DMS114 treated with DMSO at 0.1 percent for 48 hours (cell line): Measurements from ENCODE around the gene MACROD1.
"Not testable (repeated sequence)": the region's sequence is repeated elsewhere in the genome, so short reads cannot be mapped to it uniquely, and the experiment has no call there.

ENCODE experiments used
- DNase-seq: peaks from one replicate; lab custom pipeline; 2025; ENCODE audit not compliant: unreplicated experiment; lab: John Stamatoyannopoulos, UW

The MACROD1 gene

GRCh38 chr11:64060263-64060860 lies 105.6 kb downstream of the MACROD1 start:
- no peak for DNase-seq

- DNase-seq = no peak
Observed at GRCh38 chr11:64059339-64060140, 106.4 kb downstream of the MACROD1 start.

DNA sequence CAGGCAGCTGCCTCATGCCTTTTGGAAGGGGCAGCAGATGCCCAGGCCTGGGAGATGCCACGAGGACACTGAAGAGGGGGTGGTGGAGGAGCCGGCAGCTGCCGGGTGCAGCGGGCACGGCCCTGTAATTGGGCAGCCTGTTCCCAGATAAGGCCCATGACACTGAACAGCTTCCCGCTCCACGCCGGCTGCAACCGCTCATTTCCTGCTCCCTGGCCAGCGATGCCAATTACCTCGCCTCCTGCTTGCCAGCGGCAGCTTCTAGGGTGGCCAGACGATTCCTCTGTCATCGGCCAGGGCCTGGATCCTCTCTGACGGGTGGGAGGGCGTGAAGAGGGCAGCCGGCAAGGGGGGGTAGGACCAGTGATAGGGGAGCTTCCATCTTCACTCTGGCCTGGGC lies 107.4 kb downstream of the MACROD1 start:
- DNase-seq = no peak

DNA sequence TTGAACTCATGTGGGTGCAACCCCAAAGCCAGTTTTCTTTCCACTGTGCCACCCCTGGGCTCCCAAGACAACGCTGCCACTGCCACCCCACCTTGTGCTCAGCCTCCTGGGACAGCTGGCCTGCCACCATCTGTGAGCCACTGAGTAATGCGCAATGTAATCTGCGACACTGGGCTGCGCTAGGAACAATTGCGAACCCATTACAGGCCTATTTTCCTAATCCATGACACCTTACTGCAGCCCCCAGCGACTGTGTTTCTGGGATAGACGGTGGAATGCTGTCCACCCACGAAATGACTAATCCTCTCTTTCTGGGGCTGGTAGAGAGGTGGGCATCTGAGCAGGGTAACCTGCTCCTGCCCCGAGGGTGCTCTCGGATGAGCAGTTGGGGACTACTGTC lies 108.0 kb downstream of the MACROD1 start:
- no peak for DNase-seq

DNA sequence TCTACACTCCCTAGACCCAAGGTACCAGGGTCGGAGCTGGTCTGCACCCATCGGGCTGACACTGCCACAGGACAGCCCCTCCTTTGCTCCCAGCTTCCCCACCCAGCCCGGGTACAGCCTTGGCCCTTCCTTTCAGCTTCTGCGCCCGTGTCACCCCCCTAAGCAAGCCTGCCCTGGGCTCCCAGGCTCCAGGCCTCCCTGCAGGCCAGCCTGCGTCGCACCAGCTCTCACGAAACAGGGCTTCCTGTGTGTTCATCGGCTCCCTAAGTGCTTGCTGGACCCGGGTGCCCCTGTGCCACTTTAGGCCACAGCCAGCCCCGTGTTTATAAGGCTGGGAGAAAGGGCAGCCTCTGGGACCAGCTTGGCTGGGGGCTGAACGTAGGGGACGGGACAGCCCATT lies 109.1 kb downstream of the MACROD1 start:
- no peak for DNase-seq

GRCh38 chr11:64056213-64056785 lies 109.6 kb downstream of the MACROD1 start:
- DNase-seq = no peak

- DNase-seq = no peak
Observed at GRCh38 chr11:64055077-64055476, 110.8 kb downstream of the MACROD1 start.

- no peak for DNase-seq
Observed at GRCh38 chr11:64053699-64054098, 112.2 kb downstream of the MACROD1 start.

DNA sequence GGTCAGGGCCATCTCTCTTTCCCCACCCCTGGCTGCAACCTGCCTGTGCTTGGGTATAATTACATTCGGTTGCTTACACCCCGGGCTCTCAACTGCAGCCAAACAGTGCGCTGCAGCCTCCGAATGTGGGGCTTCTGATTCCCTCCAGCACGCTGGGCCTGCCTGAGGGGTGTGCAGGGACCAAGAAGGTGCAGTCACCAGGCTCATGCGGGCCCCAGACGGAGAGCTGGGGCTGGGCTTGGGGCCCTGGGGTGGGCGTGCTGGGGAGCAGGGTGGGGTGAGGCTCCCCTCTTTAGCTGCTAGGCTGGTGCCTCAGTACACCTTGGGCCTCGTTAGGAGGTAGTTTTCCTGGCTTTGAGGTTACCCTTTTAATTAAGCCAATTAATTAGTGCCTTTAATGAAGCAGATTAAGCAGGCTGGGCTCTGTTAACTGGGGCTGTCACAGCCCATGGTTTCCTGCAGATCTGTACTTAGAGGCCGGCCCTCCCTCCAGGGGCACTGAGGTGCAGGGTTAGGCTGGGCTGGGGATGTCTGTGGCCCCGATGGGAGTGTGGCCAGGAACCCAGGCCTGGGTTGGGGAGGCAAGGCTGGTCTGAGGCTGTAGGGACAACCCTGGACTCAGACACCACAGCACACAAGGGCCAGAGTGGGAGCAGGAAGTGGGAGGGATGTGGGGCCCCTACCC lies 112.8 kb downstream of the MACROD1 start:
- no peak for DNase-seq

- DNase-seq = no peak
Observed at GRCh38 chr11:64052436-64052835, 113.5 kb downstream of the MACROD1 start.

GRCh38 chr11:64051297-64051696 lies 114.6 kb downstream of the MACROD1 start:
- DNase-seq = no peak

DNA sequence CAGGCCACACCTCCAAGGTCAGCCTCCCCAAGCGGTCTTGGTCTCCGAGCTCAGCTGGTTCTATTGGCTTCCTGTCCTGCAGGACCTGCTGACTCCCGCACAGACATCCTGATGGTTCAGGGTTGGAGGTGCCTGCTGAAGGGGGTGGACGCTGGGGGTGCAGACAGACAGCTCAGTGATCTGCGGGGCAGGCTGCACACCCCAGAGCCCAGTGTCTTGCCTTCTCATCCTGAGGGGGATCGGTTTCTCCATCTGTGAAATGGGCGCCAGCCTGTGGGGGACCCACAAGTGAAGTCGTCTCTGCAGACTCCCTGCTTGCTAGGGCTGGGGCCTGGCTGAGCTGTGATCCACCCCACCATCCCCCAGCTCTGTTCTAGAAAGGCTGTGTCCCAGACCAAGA lies 116.4 kb downstream of the MACROD1 start:
- DNase-seq = no peak

- DNase-seq = no peak
Observed at GRCh38 chr11:64048042-64048854, 117.7 kb downstream of the MACROD1 start.

GRCh38 chr11:64047373-64047772 lies 118.5 kb downstream of the MACROD1 start:
- not testable (repeated sequence) for DNase-seq

GRCh38 chr11:64045700-64046099 lies 120.2 kb downstream of the MACROD1 start:
- DNase-seq = no peak

DNA sequence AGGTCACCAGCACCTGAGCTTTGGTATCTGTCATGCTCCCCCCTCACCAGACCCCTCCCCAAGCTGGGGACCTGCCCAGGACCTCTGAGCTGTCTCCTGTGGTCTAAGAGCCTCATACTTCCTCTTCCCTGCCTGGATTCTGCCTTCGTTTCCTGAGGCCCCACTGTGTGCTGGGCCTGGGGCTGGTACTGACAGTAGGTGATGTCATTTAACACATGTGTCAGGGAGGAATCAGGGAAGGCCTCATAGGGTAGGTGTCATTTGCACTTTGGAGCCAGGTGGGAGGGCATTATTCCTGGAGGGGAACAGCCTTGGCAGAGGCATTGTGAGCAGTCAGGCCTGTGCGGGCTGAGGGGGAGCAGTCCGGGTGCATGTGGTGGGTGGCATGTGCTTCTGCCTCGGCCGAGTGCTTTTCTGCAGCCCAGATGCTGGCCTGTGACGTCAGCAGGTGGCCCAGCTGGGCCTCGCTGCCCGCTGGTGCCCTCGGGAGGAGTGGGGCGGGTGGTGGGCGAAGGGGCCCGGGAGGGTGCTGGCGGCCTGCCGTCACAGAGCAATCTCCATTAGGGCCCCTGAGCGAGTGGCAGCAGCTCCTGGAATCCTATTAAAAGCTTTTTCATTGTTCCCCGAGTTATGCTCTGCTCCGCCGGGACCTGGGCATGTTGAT lies 121.1 kb downstream of the MACROD1 start:
- DNase-seq = no peak

- DNase-seq = no peak
Observed at GRCh38 chr11:64043545-64043944, 122.4 kb downstream of the MACROD1 start.

DNA sequence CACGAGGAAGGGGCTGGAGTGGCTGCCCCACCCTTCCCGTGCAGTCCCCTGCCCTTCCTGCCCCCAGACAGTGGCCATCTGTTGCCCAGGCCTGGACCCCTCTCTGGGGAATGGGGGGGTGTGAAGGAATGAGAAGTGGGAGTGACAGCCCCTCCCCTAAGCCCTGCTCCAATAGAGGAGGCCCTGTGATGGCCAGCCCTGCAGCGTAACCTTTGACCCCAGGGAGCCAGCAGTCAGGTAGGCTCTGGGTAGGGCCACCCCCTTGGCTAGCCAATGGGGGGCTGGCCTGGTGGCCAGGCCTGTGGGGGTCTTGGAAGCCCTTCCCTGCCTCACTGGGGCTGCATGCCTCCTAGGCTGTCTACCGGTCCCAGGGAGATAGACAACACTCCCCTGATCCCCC lies 123.6 kb downstream of the MACROD1 start:
- no peak for DNase-seq

DNA sequence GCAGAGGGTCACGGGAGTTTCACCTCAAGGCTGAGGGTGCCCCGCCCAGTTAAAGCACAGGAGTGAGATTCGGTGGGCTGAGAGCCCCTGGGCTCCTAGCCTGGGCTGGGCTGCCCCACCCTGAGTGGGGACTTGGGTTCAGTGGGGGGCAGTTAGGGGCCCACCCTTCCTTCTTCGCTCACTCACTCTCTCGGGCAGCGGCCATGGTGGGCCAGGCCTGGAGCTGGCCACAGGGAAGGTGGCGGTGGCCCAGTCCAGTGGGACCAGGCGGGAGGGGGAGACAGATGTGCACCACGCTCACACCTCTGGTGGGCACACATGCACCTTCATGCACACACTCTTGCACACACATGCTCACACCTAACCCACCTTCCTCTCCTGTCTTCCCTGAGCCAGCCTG lies 124.1 kb downstream of the MACROD1 start:
- DNase-seq = no peak

- DNase-seq = no peak
Observed at GRCh38 chr11:64040684-64041322, 125.1 kb downstream of the MACROD1 start.
